GM23338 (cell line): ENCODE measurements around the gene RHOH.

Source experiments
- EZH2 ChIP-seq: fragments of 200-600 bp; sonication (generic); IDR thresholded peaks from one replicate; pipeline ENCODE4 v1.8.0; 2017; ENCODE audit warnings: antibody characterized with exemption, mild to moderate bottlenecking, low read depth; ENCODE audit not compliant: unreplicated experiment
- POLR2AphosphoS5 ChIP-seq: IDR thresholded peaks from 2 replicates; pipeline ENCODE4 v1.6.1; 2016; ENCODE audit warnings: antibody characterized with exemption, low read depth
- TF ChIP-seq, protein P1 (sequence below), 2 experiments: fragments of 200-600 bp in 1 of 2; sonication (generic) in 1 of 2; conservative IDR thresholded peaks; 2 replicates each; pipeline versions ENCODE4 v1.5.1 to v1.6.1; 2016 to 2017; ENCODE audit warnings: antibody characterized with exemption in 2 of 2, low read depth in 2 of 2, mild to moderate bottlenecking in 2 of 2, moderate library complexity in 1 of 2

DNA sequence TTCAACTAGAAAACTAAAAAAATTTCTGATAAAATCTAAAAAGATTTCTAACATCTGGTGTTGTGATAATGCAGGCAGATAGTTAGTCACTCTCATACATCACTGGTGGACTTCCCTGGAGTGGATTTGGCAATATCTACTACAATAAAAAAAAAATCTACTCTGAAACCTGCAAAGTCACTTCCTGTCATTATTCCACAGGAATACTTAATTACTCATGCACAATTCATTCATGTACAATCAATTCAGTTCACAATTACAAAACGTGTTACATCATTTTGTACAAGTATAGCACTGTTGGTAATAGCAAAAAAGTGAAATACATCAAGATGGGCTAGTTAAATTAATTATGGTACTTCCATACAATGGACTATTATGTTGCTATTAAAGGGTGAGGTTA lies 16.5 kb upstream of the RHOH start:
- TF ChIP-seq, protein P1, sequence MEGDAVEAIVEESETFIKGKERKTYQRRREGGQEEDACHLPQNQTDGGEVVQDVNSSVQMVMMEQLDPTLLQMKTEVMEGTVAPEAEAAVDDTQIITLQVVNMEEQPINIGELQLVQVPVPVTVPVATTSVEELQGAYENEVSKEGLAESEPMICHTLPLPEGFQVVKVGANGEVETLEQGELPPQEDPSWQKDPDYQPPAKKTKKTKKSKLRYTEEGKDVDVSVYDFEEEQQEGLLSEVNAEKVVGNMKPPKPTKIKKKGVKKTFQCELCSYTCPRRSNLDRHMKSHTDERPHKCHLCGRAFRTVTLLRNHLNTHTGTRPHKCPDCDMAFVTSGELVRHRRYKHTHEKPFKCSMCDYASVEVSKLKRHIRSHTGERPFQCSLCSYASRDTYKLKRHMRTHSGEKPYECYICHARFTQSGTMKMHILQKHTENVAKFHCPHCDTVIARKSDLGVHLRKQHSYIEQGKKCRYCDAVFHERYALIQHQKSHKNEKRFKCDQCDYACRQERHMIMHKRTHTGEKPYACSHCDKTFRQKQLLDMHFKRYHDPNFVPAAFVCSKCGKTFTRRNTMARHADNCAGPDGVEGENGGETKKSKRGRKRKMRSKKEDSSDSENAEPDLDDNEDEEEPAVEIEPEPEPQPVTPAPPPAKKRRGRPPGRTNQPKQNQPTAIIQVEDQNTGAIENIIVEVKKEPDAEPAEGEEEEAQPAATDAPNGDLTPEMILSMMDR (conservative IDR thresholded peaks at IDR 0.05; ENCODE audit: low read depth in 2 of 2): no peak
- TF ChIP-seq POLR2AphosphoS5 (no peak), EZH2 (no peak)
